NCI-H2107 treated with DMSO at 0.1 percent for 48 hours (cell line): ENCODE measurements around the gene CWF19L1.
"Not testable (repeated sequence)": the region's sequence is repeated elsewhere in the genome, so short reads cannot be mapped to it uniquely, and the experiment has no call there.

Source experiments
- DNase-seq: peaks from one replicate; lab custom pipeline; 2025; ENCODE audit not compliant: unreplicated experiment; lab: John Stamatoyannopoulos, UW

Gene CWF19L1

DNA sequence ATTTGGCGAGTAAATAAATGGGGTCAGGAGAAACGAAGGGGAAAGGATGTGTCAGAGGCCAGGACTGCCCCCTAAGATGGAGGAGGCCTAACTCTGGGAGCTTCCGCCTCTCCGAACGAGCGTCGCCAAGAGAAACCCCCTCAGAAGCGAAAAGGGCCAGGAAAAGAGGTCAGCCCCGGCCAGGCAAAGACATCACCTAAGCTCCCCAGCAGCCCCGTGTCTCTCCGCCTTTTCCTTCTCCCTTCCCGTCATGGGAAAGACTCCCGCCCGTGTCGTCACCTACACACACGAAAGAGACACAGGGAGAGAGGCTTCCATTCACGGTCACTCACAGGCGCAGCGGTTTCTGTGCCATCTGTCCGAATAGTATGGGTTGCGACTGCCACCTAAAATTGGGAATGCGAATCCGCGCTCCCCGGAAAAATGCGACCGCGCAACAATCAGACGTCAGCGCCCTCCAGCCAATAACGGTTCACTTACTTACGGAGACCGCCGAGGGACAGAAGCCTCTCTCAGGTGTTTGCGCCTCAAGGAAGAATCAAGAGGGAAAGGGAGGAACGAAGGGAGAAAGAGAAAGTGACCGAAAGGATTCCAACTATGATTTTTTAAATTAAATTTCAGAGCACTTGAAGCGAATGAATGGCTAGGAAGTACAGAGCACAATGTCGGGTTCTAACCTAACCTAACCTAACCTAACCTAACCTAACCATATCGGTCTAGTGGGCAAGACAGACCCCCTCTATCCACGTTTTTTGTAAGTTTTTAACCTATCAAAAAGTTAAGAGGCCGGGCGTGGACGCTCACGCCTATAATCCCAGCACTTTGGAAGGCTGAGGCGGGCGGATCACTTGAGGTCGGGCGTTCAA lies at the start of gene CWF19L1:
Gene CWF19L1 (minus strand): TSS at position 400 of the 866 bp plus-strand sequence. CDS start 45 bp downstream, at position 355.
- DNase-seq, result peak; percentile 52

DNA sequence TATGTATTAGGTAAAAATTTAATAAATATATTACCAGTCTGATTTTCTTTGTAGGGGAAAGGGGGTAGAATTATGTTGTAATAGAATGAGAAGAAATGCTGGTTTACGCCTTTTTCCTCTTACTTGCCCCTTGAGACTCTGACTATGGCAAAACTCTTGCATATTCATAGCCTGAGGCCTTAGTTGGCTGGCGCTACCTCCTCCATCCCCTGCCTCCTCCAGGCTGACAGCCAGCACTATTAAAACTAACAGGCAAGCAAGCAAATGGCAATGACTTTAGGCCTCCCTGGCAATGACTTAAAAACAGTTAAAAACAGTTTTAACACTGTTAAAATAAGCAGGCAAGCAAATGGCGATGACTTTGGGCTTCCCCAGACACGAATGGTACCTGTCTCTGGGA lies 48.2 kb upstream of the CWF19L1 start:
- no peak for DNase-seq

DNA sequence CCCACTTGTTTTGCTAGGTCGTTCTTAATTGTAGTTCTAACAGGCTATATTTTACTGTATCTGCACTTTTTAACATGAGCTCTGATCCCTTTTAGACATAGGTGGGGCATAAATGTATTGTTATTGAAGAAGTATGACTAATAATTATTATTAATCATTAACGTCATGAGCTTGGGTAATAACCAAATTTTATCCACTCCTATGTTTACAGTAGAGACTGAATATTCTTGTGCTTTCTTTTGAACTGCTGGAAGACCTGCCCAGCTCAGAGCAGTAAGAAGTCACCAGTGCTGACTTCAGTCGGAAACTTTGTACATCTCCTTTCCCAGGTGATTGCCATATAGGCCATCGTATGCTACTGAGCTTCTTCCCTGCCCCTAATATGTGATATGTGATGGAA lies 43.9 kb upstream of the CWF19L1 start:
- DNase-seq, result no peak

- no peak for DNase-seq
Observed at GRCh38 chr10:100307684-100308083, 40.2 kb upstream of the CWF19L1 start.

DNA sequence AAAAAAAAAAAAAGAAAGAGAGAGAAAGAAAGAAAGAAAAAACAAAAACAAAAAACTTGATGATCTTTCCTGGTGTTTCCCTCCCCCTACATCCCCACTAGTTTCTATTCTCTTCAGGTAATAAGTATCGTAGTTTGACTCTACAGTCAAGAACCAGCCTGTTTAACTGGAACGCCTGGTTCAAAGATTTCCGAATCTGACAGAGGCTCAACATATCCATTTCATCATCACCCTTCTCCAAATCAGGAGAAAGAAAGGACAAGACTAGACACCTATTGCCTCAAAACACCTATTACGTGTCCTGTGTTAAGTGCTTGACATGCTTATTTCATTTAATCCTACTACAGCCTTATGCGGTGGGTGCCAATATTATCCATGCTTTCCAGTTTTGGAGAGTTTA lies 39.4 kb upstream of the CWF19L1 start:
- no peak for DNase-seq

DNA sequence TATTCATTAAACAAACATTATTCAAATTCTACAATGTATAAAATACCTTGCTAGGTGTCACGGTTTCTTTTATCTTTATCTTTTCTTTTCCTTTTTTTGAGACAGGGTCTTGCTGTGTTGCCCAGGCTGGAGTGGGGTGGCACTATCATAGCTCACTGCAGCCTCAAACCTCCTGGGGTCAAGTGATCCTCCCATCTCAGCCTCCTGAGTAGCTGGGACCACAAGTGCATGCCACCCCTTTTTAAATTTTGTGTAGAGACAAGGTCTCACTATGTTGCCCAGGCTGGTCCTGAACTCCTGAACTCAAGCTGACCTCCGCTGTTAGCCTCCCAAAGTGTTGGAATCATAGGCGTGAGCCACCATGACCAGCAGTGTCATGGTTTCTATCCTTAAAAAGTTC lies 37.0 kb upstream of the CWF19L1 start:
- DNase-seq, result no peak

DNA sequence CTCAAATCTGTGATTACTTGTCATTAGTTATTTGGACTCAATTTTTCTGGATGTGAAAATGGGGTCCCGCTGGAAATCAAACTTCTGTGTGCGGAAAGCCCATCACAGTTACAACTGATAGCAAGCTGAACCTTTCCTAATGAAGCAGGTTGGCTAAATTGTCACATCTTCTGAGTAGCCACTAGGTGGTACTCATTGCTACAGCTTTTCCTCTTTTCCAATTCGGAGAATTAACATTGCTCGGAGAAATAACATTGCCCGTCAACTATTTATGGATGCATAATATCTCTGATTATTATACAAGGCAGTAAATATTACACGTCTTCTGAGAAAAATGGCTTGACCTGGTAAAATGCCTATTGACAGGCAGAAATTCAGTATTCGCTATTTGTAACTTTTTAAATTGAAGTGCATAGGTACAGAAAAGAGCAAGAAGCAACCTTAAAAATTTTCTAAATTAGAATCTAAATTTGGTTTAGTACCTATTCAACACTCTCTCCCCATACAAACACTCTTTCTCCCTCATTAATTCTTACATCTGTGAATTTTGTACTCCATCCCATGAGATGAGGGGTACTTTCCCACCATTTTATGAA lies 36.4 kb upstream of the CWF19L1 start:
- DNase-seq, result peak; percentile 20

- not testable (repeated sequence) for DNase-seq
Observed at GRCh38 chr10:100301123-100301522, 33.7 kb upstream of the CWF19L1 start.

- DNase-seq, result no peak
Observed at GRCh38 chr10:100297242-100297641, 29.8 kb upstream of the CWF19L1 start.

DNA sequence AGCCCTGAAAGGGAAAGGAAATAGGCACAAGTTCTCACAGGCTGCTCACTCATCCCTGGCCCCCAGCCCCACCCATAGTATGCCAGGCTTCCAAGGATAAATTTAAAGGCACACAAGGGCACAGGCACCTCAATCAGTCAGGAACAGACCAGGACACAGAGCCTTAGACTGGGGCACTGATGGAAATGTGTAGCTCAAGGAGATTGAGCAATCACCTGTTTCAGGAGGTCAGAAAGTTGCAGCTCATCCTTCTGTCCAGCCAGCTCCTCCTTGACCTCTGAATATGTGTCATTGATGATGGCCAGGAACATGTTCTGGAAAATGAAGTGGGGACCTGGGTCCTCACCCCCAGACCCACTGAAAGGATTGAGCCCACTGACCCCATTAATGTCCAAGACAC lies 25.6 kb upstream of the CWF19L1 start:
- DNase-seq, result no peak

- DNase-seq, result not testable (repeated sequence)
Observed at GRCh38 chr10:100292300-100292699, 24.9 kb upstream of the CWF19L1 start.

DNA sequence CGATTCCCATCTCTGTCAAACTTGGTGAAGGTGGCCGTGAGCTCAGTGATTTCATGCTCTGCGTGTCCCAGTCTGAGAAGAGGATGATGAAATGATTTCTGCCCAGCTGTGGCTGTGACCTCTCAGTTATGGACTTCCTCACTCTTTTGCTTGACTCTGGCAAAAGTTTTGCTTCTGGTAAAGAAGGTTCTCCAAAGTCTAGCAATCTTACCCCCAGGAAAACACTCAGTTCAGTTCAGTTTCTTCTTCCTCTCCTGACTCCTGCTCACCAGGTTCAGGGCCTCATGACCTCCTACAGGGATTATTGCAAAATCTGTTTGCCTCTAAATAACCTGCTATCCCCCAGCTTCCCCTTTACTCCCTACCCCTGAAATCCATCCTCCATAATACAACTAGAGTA lies 23.9 kb upstream of the CWF19L1 start:
- no peak for DNase-seq

DNA sequence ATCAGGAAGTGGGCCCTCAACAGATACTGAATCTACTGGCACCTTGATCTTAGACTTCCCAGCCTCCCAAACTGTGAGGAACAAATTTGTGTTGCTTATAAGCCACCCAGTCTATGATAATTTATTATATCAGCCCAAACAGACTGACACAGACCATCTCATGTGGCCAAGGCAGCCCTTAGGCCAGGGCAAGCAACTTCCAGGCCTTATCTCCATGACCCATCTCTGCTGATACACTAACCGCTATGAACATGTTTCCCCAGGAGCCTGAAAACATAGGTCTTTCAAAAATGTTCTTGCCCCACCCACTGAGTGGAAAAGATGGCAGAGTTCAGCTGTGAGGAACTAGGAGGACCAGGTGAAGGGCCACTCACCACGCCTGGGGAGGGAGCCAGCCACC lies 22.2 kb upstream of the CWF19L1 start:
- no peak for DNase-seq

DNA sequence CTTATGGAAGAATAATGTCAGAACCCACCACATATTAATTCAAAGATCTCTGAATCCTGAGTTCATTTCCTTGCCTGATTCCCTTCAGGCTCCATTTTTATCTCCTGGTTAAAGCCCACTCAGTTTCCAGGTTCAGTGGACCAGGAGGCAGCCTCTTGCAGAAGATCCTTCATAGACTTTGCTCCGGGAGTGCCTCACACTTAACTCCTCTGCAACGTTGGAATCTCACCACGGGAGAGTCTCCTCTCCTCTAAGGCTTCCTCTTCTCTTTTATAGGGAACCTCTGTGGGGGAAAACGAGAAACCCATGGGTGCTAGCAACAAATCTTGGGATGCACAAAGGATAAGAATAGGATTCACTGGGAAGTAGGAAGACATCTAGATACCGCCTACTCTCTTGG lies 20.8 kb upstream of the CWF19L1 start:
- DNase-seq, result no peak

DNA sequence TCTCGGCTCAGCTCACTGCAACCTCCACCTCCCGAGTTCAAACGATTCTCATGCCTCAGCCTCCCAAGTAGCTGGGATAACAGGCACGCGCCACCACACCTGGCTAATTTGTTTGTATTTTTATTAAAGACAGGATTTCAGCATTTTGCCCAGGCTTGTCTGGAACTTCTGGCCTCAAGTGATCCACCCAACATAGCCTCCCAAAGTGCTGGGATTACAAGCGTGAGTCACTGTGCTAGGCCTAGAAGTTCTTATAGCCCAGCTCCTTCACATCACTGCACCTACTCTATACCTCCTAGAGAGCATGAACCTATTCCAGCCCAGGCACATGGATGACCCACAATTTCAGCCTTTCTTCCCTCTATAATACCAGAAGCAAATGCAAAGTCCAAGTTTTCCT lies 20.3 kb upstream of the CWF19L1 start:
- DNase-seq, result no peak

- DNase-seq, result peak; percentile 20
Observed at GRCh38 chr10:100286051-100287033, 18.9 kb upstream of the CWF19L1 start, which contains the start of gene BLOC1S2. TSS of gene BLOC1S2 (minus strand) at chr10:100286680. CDS start at chr10:100286659, 21 bp downstream.

DNA sequence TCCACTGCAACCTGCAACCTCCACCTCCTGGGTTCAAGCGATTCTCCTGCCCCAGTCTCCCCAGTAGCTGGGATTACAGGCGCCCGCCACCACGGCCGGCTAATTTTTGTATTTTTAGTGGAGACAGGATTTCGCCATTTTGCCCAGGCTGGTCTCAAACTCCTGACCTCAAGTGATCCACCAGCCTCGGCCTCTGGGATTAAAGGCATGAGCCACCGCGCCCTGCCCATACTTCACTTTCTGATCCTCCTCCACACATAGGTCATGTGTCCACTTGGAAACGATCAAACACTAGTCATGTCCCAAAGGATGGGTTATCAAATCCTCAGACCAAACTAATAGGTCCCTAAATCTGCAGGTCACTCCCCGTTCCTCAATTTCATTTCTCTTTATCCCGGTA lies 17.9 kb upstream of the CWF19L1 start:
- DNase-seq, result not testable (repeated sequence)

DNA sequence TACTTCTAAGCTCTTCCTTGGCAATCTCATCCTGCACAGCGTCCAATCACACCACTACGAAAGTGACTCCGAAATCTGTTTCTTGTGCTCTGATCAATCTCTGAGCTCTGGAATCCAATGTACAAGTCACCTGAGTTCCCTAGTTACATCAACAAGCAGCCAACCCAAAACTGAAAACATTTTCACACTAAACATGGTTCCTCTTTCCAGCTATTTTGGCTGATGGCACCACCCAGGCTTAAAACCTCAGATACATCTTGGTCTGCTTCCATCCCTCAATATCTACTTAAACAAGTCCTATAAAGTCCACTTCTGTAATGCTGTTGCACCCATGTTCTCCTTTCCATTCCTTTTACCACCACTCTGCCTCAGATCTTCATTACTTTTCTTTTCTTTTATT lies 15.5 kb upstream of the CWF19L1 start:
- DNase-seq, result no peak

DNA sequence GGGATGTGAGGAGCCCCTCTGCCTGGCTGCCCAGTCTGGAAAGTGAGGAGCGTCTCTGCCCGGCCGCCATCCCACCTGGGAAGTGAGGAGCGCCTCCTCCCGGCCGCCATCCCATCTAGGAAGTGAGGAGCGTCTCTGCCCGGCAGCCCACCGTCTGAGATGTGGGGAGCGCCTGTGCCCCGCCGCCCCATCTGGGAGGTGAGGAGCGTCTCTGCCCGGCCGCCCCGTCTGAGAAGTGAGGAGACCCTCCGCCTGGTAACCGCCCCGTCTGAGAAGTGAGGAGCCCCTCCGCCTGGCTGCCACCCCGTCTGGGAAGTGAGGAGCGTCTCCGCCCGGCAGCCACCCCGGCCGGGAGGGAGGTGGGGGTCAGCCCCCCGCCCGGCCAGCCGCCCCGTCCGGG lies 9.5 kb upstream of the CWF19L1 start:
- DNase-seq, result not testable (repeated sequence)

GRCh38 chr10:100265821-100266485 lies 1.5 kb downstream of the CWF19L1 start:
- no peak for DNase-seq

DNA sequence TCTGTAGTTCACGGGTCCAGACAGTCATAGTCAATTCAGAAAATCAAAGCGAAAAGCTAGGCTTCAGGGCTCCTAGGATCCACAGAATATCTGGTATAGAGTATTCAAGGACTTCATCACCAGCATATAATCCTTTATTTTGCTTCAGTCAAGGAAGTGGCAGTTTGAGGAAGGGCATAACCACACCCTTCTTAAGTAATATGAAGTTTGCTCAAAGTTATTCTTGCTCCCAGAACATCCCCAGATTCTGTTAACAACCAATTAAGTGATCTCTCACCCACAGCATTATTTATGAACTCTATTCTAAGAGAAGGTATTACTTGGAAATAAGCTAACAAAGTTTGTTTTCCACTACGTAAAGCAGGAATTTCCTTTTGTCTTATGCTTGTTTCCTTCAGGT lies 13.2 kb downstream of the CWF19L1 start:
- DNase-seq, result no peak
